Endodermal cell (in vitro differentiated cells): Measurements from ENCODE around the gene PSMB11. TPM values are rescaled to one million over a fixed set of nuclear protein-coding genes. Genes with fewer than 3 reads are reported as not detected.

Source experiments
- DNase-seq: peaks from one replicate; pipeline ENCODE4 v3.0.0-alpha.2; 2017
- H3K27ac ChIP-seq: 2 replicates; pipeline ENCODE4 v1.5.1; 2013; ENCODE audit warnings: mild to moderate bottlenecking, low read depth, low read length, moderate library complexity
- H3K27me3 ChIP-seq: 2 replicates; pipeline ENCODE4 v1.6.1; 2013; ENCODE audit warnings: mild to moderate bottlenecking, low read length, moderate library complexity; ENCODE audit not compliant: insufficient read depth, control insufficient read depth, poor library complexity, severe bottlenecking
- H3K36me3 ChIP-seq: 2 replicates; pipeline ENCODE4 v1.7.0; 2013; ENCODE audit warnings: mild to moderate bottlenecking, low read length, moderate library complexity; ENCODE audit not compliant: control insufficient read depth, insufficient read depth
- H3K4me1 ChIP-seq: one replicate; pipeline ENCODE4 v1.7.0; 2013; ENCODE audit warnings: low read length; ENCODE audit not compliant: control insufficient read depth, insufficient read depth
- H3K4me3 ChIP-seq: 2 replicates; pipeline ENCODE4 v1.5.1; 2013; ENCODE audit warnings: mild to moderate bottlenecking, low read length, moderate library complexity
- H3K9ac ChIP-seq: 2 replicates; pipeline ENCODE4 v1.6.1; 2013; ENCODE audit warnings: mild to moderate bottlenecking, low read length, moderate library complexity; ENCODE audit not compliant: poor library complexity, severe bottlenecking; ENCODE audit errors: extremely low read depth
- H3K9me3 ChIP-seq: 2 replicates; pipeline ENCODE4 v1.6.1; 2013; ENCODE audit warnings: mild to moderate bottlenecking, low read length, moderate library complexity; ENCODE audit not compliant: control insufficient read depth
- H3K27ac Mint-ChIP-seq: 2 replicates; pipeline ENCODE4 v1.8.0; 2020; ENCODE audit warnings: mixed read lengths
- H3K27me3 Mint-ChIP-seq: 2 replicates; pipeline ENCODE4 v1.8.0; 2021; ENCODE audit warnings: mild to moderate bottlenecking, mixed read lengths; ENCODE audit not compliant: insufficient read depth
- H3K36me3 Mint-ChIP-seq: 2 replicates; pipeline ENCODE4 v1.8.0; 2020; ENCODE audit warnings: low read depth, mixed read lengths
- H3K4me1 Mint-ChIP-seq: 2 replicates; pipeline ENCODE4 v1.8.0; 2020; ENCODE audit warnings: mixed read lengths
- H3K4me3 Mint-ChIP-seq: 2 replicates; pipeline ENCODE4 v1.8.0; 2020; ENCODE audit warnings: mild to moderate bottlenecking, moderate library complexity, mixed read lengths
- H3K9me3 Mint-ChIP-seq: 2 replicates; pipeline ENCODE4 v1.8.0; 2020; ENCODE audit warnings: mild to moderate bottlenecking, mixed read lengths
- WGBS, 2 experiments: methylation state at CpG; one replicate each; pipeline versions ENCODE4 v1.1.5 to v1.1.7; 2013; ENCODE audit warnings: missing lambda C conversion rate in 2 of 2, mixed read lengths in 1 of 2; ENCODE audit not compliant: insufficient coverage in 1 of 2, insufficient read length in 1 of 2; 5-methylcytosine and 5-hydroxymethylcytosine counted together
- total RNA-seq, 2 donors: library from RNA; stranded (reverse); fragmentation: NEBNext Ultra II Directional in 1 of 2; extraction: Animal tissue kit (Norgen Biotek cat#: 25700) in 1 of 2; gene quantifications; 2 replicates in 1 of 2; 3 replicates in 1 of 2; pipeline ENCODE4 v1.2.1, GENCODE V29; 2021
- TF ChIP-seq, protein P1 (sequence below): fragments of 200-600 bp; sonication (generic); conservative IDR thresholded peaks from 2 replicates; pipeline ENCODE4 v1.5.0; 2021; ENCODE audit warnings: antibody characterized with exemption, mild to moderate bottlenecking

PSMB11 gene
- total RNA-seq, 2 donors from 2014 or later, result not detected

GRCh38 chr14:23047751-23048693, 6.0 kb downstream of the PSMB11 start:
- Mint-ChIP-seq H3K4me1 (peaks cover 30% of the 10 kb centered on the region), H3K27me3 (no peaks in the 10 kb centered on the region), H3K36me3 (peaks cover 25% of the 10 kb centered on the region), H3K27ac (no peak overlapping the region), H3K9me3 (peaks cover 5% of the 10 kb centered on the region), H3K4me3 (no peak overlapping the region)
- no peak overlapping the region for H3K9ac ChIP-seq
- TF ChIP-seq, protein P1, sequence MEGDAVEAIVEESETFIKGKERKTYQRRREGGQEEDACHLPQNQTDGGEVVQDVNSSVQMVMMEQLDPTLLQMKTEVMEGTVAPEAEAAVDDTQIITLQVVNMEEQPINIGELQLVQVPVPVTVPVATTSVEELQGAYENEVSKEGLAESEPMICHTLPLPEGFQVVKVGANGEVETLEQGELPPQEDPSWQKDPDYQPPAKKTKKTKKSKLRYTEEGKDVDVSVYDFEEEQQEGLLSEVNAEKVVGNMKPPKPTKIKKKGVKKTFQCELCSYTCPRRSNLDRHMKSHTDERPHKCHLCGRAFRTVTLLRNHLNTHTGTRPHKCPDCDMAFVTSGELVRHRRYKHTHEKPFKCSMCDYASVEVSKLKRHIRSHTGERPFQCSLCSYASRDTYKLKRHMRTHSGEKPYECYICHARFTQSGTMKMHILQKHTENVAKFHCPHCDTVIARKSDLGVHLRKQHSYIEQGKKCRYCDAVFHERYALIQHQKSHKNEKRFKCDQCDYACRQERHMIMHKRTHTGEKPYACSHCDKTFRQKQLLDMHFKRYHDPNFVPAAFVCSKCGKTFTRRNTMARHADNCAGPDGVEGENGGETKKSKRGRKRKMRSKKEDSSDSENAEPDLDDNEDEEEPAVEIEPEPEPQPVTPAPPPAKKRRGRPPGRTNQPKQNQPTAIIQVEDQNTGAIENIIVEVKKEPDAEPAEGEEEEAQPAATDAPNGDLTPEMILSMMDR, result no peak
- 97 to 99% methylated on average over 47 to 85 of the region's 85 CpGs for WGBS, 2 experiments
- H3K27me3 ChIP-seq, result no peaks in the 10 kb centered on the region
- H3K27ac ChIP-seq, result no peak overlapping the region
- H3K9me3 ChIP-seq, result no peaks in the 10 kb centered on the region
- H3K4me1 ChIP-seq, result peaks cover 19% of the 10 kb centered on the region
- H3K36me3 ChIP-seq, result peaks cover 25% of the 10 kb centered on the region
- DNase-seq, result no peak
- H3K4me3 ChIP-seq, result no peak overlapping the region

- H3K36me3 ChIP-seq, result peaks cover 31% of the 10 kb centered on the region
- H3K9me3 ChIP-seq, result no peaks in the 10 kb centered on the region
- TF ChIP-seq, protein P1, result no peak
- Mint-ChIP-seq H3K27me3 (no peaks in the 10 kb centered on the region), H3K4me1 (peaks cover 27% of the 10 kb centered on the region), H3K9me3 (peaks cover 5% of the 10 kb centered on the region), H3K4me3 (no peak overlapping the region), H3K27ac (no peak overlapping the region), H3K36me3 (peaks cover 30% of the 10 kb centered on the region)
- no peak for DNase-seq
- H3K27ac ChIP-seq, result no peak overlapping the region
- no peaks in the 10 kb centered on the region for H3K27me3 ChIP-seq
- no peak overlapping the region for H3K9ac ChIP-seq
- no peak overlapping the region for H3K4me3 ChIP-seq
- WGBS, 2 experiments, result 95 to 100% methylated on average over 2 to 8 of the region's 9 CpGs
- H3K4me1 ChIP-seq, result peaks cover 19% of the 10 kb centered on the region
Observed at GRCh38 chr14:23049011-23049410, 7.0 kb downstream of the PSMB11 start.

DNA sequence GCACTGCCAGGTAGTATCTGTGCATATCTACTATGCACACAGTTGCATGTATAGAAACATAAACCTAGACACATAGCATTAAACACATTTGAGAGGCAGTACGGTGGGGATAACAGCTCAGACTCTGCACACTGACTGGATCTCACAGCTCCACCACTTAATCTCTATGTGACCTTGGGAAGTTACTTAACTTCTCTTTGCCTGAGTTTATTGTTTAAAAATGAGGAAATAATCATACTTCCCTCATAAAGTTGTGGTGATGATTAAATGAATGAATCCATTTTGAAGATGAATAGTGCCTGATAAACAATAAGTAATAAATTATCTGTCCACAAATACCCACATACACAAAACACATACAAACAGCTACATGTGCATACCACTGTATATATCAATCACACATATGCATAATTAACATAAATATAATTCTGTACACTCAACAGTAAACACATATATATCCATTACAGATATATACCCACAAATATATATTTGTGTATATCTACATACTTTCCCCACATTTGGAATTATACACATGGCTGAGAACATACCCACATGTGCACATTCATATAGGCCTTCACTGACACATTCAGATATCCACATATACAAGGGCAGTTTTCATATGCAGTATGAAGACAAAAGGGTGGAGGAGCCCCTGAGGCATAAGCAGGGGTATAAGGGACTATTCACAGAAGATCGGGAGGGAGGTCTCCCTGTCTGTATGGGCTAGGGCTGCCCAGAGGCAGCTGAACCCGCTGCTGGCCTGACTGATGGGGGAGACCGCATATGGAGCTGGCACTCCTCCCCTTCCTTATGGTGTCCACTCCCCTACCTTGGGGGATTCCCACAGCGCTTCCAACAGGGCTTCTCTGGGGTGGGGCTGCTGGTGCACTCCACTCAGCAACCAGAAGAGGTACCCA, 9.4 kb downstream of the PSMB11 start:
- H3K27ac Mint-ChIP-seq, result no peak overlapping the region
- H3K4me3 Mint-ChIP-seq, result no peak overlapping the region
- no peak for DNase-seq
- WGBS, 2 experiments, result 89 to 97% methylated on average over 3 to 5 of the region's 5 CpGs
- Histone ChIP-seq H3K4me1 (no peaks in the 10 kb centered on the region), H3K36me3 (peaks cover 31% of the 10 kb centered on the region), H3K9me3 (no peaks in the 10 kb centered on the region), H3K27ac (no peak overlapping the region), H3K4me3 (no peak overlapping the region), H3K9ac (no peak overlapping the region), H3K27me3 (no peaks in the 10 kb centered on the region)
- H3K9me3 Mint-ChIP-seq, result peaks cover 5% of the 10 kb centered on the region
- TF ChIP-seq, protein P1, result no peak
- peaks cover 33% of the 10 kb centered on the region for H3K36me3 Mint-ChIP-seq
- no peaks in the 10 kb centered on the region for H3K27me3 Mint-ChIP-seq
- H3K4me1 Mint-ChIP-seq, result peaks cover 13% of the 10 kb centered on the region
